T-cell (primary cell): ENCODE data around the gene RUSF1. TPM values are rescaled to one million over a fixed set of nuclear protein-coding genes. Genes with fewer than 3 reads are reported as not detected.

Source experiments
- ATAC-seq, 4 experiments: fragments of 200-7000 bp in 3 of 4; fragments of 150-1000 bp in 1 of 4; cut with Tn5 transposase; replicated peaks in 1 of 4; 1 replicate in 3 of 4; 2 replicates in 1 of 4; pipeline ENCODE4 v1.10.0; 2021; ENCODE audit warnings: moderate library complexity in 3 of 4, mild to moderate bottlenecking in 2 of 4, moderate number of reproducible peaks in 1 of 4
- CTCF ChIA-PET, 2 donors: fragments of 300-600 bp; sonication (Branson Sonifier 250); formaldehyde crosslinking; loops; one replicate each; lab custom pipeline; 2022; ENCODE audit warnings: antibody characterized with exemption in 2 of 2; lab: Charles Lee
- POLR2A ChIA-PET, 2 donors: fragments of 300-600 bp; sonication (Branson Sonifier 250); formaldehyde crosslinking; loops; one replicate each; lab custom pipeline; 2022; ENCODE audit warnings: antibody characterized with exemption in 2 of 2; lab: Charles Lee
- DNase-seq, 35 experiments: peaks; one replicate each; pipeline versions ENCODE4 v3.0.0 to v3.0.0-alpha.2; 2013 to 2023
- H3K27ac ChIP-seq: one replicate; pipeline ENCODE4 v1.5.1; 2013; ENCODE audit warnings: low read length
- H3K27me3 ChIP-seq, 2 experiments: replicated peaks in 1 of 2; 1 replicate in 1 of 2; 2 replicates in 1 of 2; pipeline versions ENCODE4 v1.6.1 to v1.7.0; 2013; ENCODE audit warnings: low read length in 1 of 2, mixed read lengths in 1 of 2; ENCODE audit not compliant: control insufficient read depth in 2 of 2, insufficient read depth in 2 of 2; ENCODE audit errors: extremely low read depth in 1 of 2
- H3K36me3 ChIP-seq, 2 donors: 1 replicate in 1 of 2; 2 replicates in 1 of 2; pipeline versions ENCODE4 v1.6.1 to v1.7.0; 2013; ENCODE audit warnings: low read length in 1 of 2; ENCODE audit not compliant: control insufficient read depth in 2 of 2, insufficient read depth in 1 of 2; ENCODE audit errors: extremely low read depth in 1 of 2
- H3K4me1 ChIP-seq, 2 experiments: 1 replicate in 1 of 2; 2 replicates in 1 of 2; pipeline versions ENCODE4 v1.6.1 to v1.7.0; 2013; ENCODE audit warnings: low read length in 2 of 2, mixed read lengths in 1 of 2; ENCODE audit not compliant: insufficient read depth in 2 of 2, control insufficient read depth in 1 of 2; ENCODE audit errors: extremely low read depth in 1 of 2
- H3K4me3 ChIP-seq, 2 donors: 1 replicate in 1 of 2; 2 replicates in 1 of 2; pipeline versions ENCODE4 v1.5.1 to v1.7.0; 2013; ENCODE audit warnings: mild to moderate bottlenecking in 2 of 2, low read length in 1 of 2, moderate library complexity in 1 of 2; ENCODE audit not compliant: control insufficient read depth in 1 of 2; ENCODE audit errors: extremely low read depth in 1 of 2
- H3K9me3 ChIP-seq: 2 replicates; pipeline ENCODE4 v1.7.0; 2013
- H3K27ac Mint-ChIP-seq, 2 donors: one replicate each; pipeline ENCODE4 v1.8.0; 2020 to 2021; ENCODE audit warnings: mild to moderate bottlenecking in 2 of 2, mixed read lengths in 2 of 2
- H3K27me3 Mint-ChIP-seq, 2 donors: one replicate each; pipeline ENCODE4 v1.8.0; 2021 to 2022; ENCODE audit warnings: mixed read lengths in 2 of 2
- H3K36me3 Mint-ChIP-seq: one replicate; pipeline ENCODE4 v1.8.0; 2021; ENCODE audit warnings: mixed read lengths
- H3K4me1 Mint-ChIP-seq, 3 donors: one replicate each; pipeline ENCODE4 v1.8.0; 2020 to 2022; ENCODE audit warnings: mixed read lengths in 3 of 3, mild to moderate bottlenecking in 1 of 3
- H3K4me3 Mint-ChIP-seq, 3 donors: one replicate each; pipeline ENCODE4 v1.8.0; 2020 to 2022; ENCODE audit warnings: mild to moderate bottlenecking in 3 of 3, mixed read lengths in 3 of 3, moderate library complexity in 3 of 3
- H3K9me3 Mint-ChIP-seq, 3 donors: one replicate each; pipeline ENCODE4 v1.8.0; 2020 to 2022; ENCODE audit warnings: mixed read lengths in 3 of 3
- WGBS: methylation state at CpG from one replicate; pipeline ENCODE4 v1.1.5; 2013; ENCODE audit warnings: missing lambda C conversion rate; ENCODE audit not compliant: insufficient coverage; 5-methylcytosine and 5-hydroxymethylcytosine counted together
- total RNA-seq, 35 experiments: library from RNA in 6 of 35; stranded (reverse) in 6 of 35; fragments of 120-200 nt in 1 of 35; gene quantifications; one replicate each; pipeline versions ENCODE4 v1.2.1 to v1.2.4 and lab custom pipeline; 2013 to 2026

RUSF1 gene
- total RNA-seq, 5 donors from 2014 or later (not counting 1 experiment from before 2014, with no cell fraction given) = 65.4 to 125 (median 107) TPM

DNA sequence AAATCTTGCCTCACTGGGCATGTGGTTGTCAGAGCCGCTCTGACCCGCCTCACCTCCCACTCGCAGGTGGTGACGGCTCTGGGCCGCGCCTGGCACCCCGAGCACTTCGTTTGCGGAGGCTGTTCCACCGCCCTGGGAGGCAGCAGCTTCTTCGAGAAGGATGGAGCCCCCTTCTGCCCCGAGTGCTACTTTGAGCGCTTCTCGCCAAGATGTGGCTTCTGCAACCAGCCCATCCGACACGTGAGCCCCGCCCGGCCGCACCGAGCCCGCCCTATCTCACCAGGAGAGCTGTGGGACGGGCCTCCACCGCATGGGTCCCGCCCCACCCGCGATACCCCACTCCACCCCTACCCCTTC lies 32.3 kb downstream of the RUSF1 start:
- ChIA-PET POLR2A (interaction anchor here in 1 of 2 donors (1.7 kb wide), 1 partner anchor 15 kb away, joined by 4 read pairs; no protein-coding TSS in a partner anchor), CTCF (no interaction called here)
- Mint-ChIP-seq H3K27ac (peak overlapping the region; percentile 73 to 82), H3K4me3 (peak overlapping the region; percentile 82 to 87 (median 83)), H3K36me3 (no peaks in the 10 kb centered on the region), H3K9me3 (no peaks in the 10 kb centered on the region), H3K4me1 (peaks cover 22 to 27% (median 22%) of the 10 kb centered on the region in 3 donors), H3K27me3 (peaks cover 6 to 18% of the 10 kb centered on the region in 2 donors)
- no peak for ATAC-seq
- H3K4me1 ChIP-seq = peaks cover 4 to 41% of the 10 kb centered on the region in 2 experiments
- peak overlapping the region in 1 of 2 donors; percentile 72 for H3K4me3 ChIP-seq
- H3K27ac ChIP-seq = no peak overlapping the region
- peaks cover 0 to 3% of the 10 kb centered on the region in 2 donors for H3K36me3 ChIP-seq
- peak in 2 of 35 experiments; percentile 22 to 25 for DNase-seq
- 73% methylated on average over 20 of the region's 26 CpGs for WGBS
- peaks cover 0 to 31% of the 10 kb centered on the region in 2 experiments for H3K27me3 ChIP-seq
- no peaks in the 10 kb centered on the region for H3K9me3 ChIP-seq

DNA sequence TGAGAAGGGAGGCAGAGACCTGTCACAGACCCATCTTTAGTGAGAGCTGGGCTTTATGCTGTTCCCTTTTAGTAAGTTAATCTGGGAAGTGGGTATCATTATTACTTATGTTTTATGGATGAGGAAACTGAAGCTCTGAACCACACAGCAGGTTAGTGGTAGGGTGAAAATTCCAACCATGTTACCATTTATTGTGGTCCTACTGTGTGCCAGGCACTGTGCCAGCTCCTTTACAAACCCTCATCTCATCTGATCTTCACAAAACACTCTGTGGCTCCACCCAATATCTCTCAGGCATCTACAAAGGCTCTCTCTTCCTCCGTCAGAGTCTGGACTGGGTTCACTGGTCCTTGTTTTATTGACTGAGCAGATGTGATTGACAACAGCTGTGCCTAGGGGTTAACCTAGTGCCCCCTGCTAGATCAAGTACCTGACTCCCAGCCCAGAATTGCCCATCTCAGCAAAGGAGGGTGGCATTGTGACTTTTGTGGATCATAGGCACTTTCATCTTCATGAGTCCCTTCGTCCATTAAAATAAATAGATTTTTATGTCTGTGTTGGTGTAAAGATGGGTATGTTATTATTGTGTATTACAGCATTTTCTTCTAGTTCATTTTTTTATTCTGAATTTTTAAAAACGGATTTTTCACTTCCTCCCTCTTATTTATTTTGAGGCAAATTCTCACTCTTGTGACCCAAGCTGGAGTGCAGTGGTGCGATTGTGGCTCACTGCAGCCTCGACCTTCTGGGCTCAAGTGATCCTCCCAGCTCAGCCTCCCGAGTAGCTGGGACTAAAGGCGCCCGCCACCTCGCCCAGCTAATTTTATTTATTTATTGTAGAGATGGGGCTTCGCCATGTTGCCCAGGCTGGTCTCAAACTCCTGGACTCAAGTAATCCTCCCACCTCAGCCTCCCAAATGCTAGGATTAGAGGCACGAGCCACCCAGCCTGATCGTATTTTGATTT lies 33.1 kb downstream of the RUSF1 start:
- WGBS = 92% methylated on average over 2 of the region's 12 CpGs
- DNase-seq (no peak), ATAC-seq (no peak)
- H3K27ac Mint-ChIP-seq = no peak overlapping the region
- peaks cover 6 to 18% of the 10 kb centered on the region in 2 donors for H3K27me3 Mint-ChIP-seq
- peak overlapping the region in 1 of 3 donors; percentile 87 for H3K4me3 Mint-ChIP-seq
- ChIA-PET POLR2A (interaction anchor here in 1 of 2 donors (1.7 kb wide), 1 partner anchor 14 kb away, joined by 4 read pairs; no protein-coding TSS in a partner anchor), CTCF (no interaction called here)
- H3K36me3 Mint-ChIP-seq = no peaks in the 10 kb centered on the region
- H3K9me3 ChIP-seq = no peaks in the 10 kb centered on the region
- peaks cover 4 to 41% of the 10 kb centered on the region in 2 experiments for H3K4me1 ChIP-seq
- peaks cover 0 to 33% of the 10 kb centered on the region in 2 experiments for H3K27me3 ChIP-seq
- H3K4me3 ChIP-seq = no peak overlapping the region
- peaks cover 22 to 27% (median 22%) of the 10 kb centered on the region in 3 donors for H3K4me1 Mint-ChIP-seq
- peaks cover 0 to 3% of the 10 kb centered on the region in 2 donors for H3K36me3 ChIP-seq
- no peak overlapping the region for H3K27ac ChIP-seq
- no peaks in the 10 kb centered on the region for H3K9me3 Mint-ChIP-seq

DNA sequence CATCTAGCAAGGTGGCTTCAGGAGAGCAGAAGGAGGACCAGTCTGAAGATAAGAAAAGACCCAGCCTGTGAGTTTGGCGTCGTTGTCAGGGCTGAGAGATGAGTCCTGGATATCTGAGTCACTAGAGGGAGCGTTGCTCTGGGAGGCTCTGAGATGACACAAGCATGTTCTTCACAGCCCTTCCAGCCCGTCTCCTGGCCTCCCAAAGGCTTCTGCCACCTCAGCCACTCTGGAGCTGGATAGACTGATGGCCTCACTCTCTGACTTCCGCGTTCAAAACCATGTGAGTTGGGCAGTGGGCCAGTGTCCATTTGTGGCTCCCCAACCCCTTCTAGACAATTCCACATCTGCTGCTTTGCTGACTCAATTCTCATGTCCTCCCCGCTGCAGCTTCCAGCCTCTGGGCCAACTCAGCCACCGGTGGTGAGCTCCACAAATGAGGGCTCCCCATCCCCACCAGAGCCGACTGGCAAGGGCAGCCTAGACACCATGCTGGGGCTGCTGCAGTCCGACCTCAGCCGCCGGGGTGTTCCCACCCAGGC lies 33.9 kb downstream of the RUSF1 start:
- CTCF ChIA-PET = no interaction called here
- Histone ChIP-seq H3K9me3 (no peaks in the 10 kb centered on the region), H3K27ac (no peak overlapping the region), H3K4me3 (no peak overlapping the region), H3K27me3 (peaks cover 0 to 33% of the 10 kb centered on the region in 2 experiments), H3K4me1 (peaks cover 4 to 41% of the 10 kb centered on the region in 2 experiments), H3K36me3 (peaks cover 0 to 3% of the 10 kb centered on the region in 2 donors)
- Mint-ChIP-seq H3K4me1 (peaks cover 22 to 27% (median 22%) of the 10 kb centered on the region in 3 donors), H3K9me3 (no peaks in the 10 kb centered on the region), H3K27me3 (peaks cover 6 to 18% of the 10 kb centered on the region in 2 donors), H3K36me3 (no peaks in the 10 kb centered on the region), H3K4me3 (peak overlapping the region in 1 of 3 donors; percentile 32), H3K27ac (no peak overlapping the region)
- WGBS = 91% methylated on average over 6 of the region's 12 CpGs
- DNase-seq = no peak
- POLR2A ChIA-PET = no interaction called here
- no peak for ATAC-seq

DNA sequence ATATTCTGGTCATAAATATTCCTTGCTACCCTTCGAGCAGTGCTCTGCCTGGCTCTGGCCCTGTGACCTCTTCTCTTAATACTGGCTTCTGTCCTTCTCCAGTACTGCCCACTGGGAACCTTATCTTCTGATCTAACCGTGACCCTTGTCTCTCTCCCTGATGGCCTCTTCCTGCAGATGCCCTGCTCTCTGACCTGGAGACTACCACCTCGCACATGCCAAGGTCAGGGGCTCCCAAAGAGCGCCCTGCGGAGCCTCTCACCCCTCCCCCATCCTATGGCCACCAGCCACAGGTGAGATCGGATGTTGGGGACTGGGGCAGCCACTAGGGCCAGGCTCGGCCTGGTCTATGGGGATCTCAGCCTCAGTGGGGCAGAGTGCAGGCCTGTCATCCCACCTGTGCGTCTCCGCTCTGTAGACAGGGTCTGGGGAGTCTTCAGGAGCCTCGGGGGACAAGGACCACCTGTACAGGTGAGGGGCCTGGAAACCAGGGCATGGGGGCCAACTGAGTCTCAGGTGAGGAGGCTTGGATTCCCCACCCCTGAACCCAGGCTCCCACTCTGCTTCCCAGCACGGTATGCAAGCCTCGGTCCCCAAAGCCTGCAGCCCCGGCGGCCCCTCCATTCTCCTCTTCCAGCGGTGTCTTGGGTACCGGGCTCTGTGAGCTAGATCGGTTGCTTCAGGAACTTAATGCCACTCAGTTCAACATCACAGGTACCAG lies 34.8 kb downstream of the RUSF1 start:
- Mint-ChIP-seq H3K27ac (no peak overlapping the region), H3K27me3 (peaks cover 6 to 18% of the 10 kb centered on the region in 2 donors), H3K9me3 (no peaks in the 10 kb centered on the region), H3K4me1 (peaks cover 22 to 27% (median 22%) of the 10 kb centered on the region in 3 donors), H3K36me3 (no peaks in the 10 kb centered on the region), H3K4me3 (peak overlapping the region in 2 of 3 donors; percentile 0 to 63)
- POLR2A ChIA-PET = no interaction called here
- Histone ChIP-seq H3K36me3 (peaks cover 0 to 3% of the 10 kb centered on the region in 2 donors), H3K4me1 (peaks cover 4 to 41% of the 10 kb centered on the region in 2 experiments), H3K9me3 (no peaks in the 10 kb centered on the region), H3K4me3 (no peak overlapping the region), H3K27ac (no peak overlapping the region), H3K27me3 (peaks cover 0 to 33% of the 10 kb centered on the region in 2 experiments)
- ATAC-seq (no peak), DNase-seq (no peak)
- CTCF ChIA-PET = no interaction called here
- WGBS = 89% methylated on average over 7 of the region's 17 CpGs

DNA sequence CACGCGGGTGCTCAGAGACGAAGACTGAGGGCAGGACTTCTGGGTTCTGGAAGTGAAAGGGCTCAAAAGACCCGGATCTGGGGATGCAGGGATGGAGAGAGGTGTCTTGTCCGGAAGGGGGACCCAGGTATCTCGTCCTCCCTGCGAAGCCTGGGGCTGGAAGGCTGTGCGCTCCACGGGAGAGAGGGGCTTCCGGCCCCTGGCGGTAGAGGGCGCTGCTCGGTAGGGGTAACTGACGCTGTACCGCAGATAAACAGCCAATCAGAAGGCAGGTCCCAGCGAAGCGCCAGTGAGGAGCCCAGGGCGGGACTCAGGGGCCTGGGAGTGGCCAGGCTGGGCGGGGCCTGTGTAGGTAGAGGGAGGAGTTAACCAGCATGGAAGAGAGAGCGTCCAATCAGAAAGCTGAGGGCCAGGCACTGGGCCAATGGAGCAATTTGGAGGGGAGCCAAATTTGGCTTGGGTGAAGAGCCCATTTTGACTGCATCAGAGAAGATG lies 35.4 kb downstream of the RUSF1 start:
- H3K36me3 ChIP-seq = peaks cover 0 to 3% of the 10 kb centered on the region in 2 donors
- ChIA-PET CTCF (no interaction called here), POLR2A (no interaction called here)
- H3K27me3 ChIP-seq = peaks cover 0 to 33% of the 10 kb centered on the region in 2 experiments
- Mint-ChIP-seq H3K27ac (peak overlapping the region in 1 of 2 donors; percentile 15), H3K4me1 (peaks cover 16 to 24% (median 19%) of the 10 kb centered on the region in 3 donors), H3K9me3 (no peaks in the 10 kb centered on the region), H3K36me3 (no peaks in the 10 kb centered on the region), H3K4me3 (peak overlapping the region; percentile 63 to 71 (median 63)), H3K27me3 (peaks cover 6 to 18% of the 10 kb centered on the region in 2 donors)
- H3K4me1 ChIP-seq = peaks cover 4 to 38% of the 10 kb centered on the region in 2 experiments
- DNase-seq (peak in 9 of 35 experiments; percentile 14 to 54 (median 37)), ATAC-seq (no peak)
- H3K27ac ChIP-seq = no peak overlapping the region
- no peaks in the 10 kb centered on the region for H3K9me3 ChIP-seq
- H3K4me3 ChIP-seq = no peak overlapping the region
- 72% methylated on average over 17 of the region's 20 CpGs for WGBS
